Suprapubic skin (tissue), 4 donors: Measurements from ENCODE around the gene RNASEH2B. TPM values are rescaled to one million over a fixed set of nuclear protein-coding genes. Genes with fewer than 3 reads are reported as not detected.

ENCODE experiments used
- DNase-seq, 2 donors: peaks; one replicate each; pipeline ENCODE4 v3.0.0-alpha.2; 2019; ENCODE audit warnings: low spot score in 2 of 2
- H3K27ac ChIP-seq: fragments of 200-600 bp; sonication (generic); one replicate; pipeline ENCODE4 v1.5.1; 2019
- H3K27me3 ChIP-seq: fragments of 200-600 bp; sonication (generic); one replicate; pipeline ENCODE4 v1.5.1; 2019
- H3K36me3 ChIP-seq: fragments of 200-600 bp; sonication (generic); one replicate; pipeline ENCODE4 v1.5.1; 2019
- H3K4me1 ChIP-seq: fragments of 200-600 bp; sonication (generic); one replicate; pipeline ENCODE4 v1.5.1; 2019
- H3K4me3 ChIP-seq: fragments of 200-600 bp; sonication (generic); one replicate; pipeline ENCODE4 v1.5.1; 2019; ENCODE audit warnings: mild to moderate bottlenecking
- H3K9me3 ChIP-seq: fragments of 200-600 bp; sonication (generic); one replicate; pipeline ENCODE4 v1.5.1; 2019
- CTCF ChIP-seq, 2 donors: fragments of 200-600 bp in 1 of 2; fragments of 450-650 bp in 1 of 2; sonication (generic) in 1 of 2; IDR thresholded peaks; one replicate each; pipeline ENCODE4 v1.5.1; 2016 to 2019; ENCODE audit warnings: antibody characterized with exemption in 2 of 2, mild to moderate bottlenecking in 1 of 2, moderate library complexity in 1 of 2
- EP300 ChIP-seq: sonication (generic); formaldehyde crosslinking; IDR thresholded peaks from one replicate; pipeline ENCODE4 v1.6.1; 2017; ENCODE audit warnings: antibody characterized with exemption
- POLR2A ChIP-seq, 2 donors: fragments of 450-650 bp; IDR thresholded peaks; one replicate each; pipeline ENCODE4 v1.6.1; 2017; ENCODE audit warnings: antibody characterized with exemption in 2 of 2, mild to moderate bottlenecking in 2 of 2, moderate library complexity in 2 of 2
- POLR2AphosphoS5 ChIP-seq, 3 donors: sonication (generic); formaldehyde crosslinking; IDR thresholded peaks; one replicate each; pipeline ENCODE4 v1.6.1; 2017; ENCODE audit warnings: antibody characterized with exemption in 3 of 3
- WGBS: methylation state at CpG from one replicate; pipeline ENCODE4 v1.1.5; 2018; 5-methylcytosine and 5-hydroxymethylcytosine counted together
- total RNA-seq, 4 donors: library from RNA; depleted of rRNA; stranded (reverse); fragments of >200 nt; gene quantifications; one replicate each; pipeline ENCODE4 v1.1.0, GENCODE V29; 2016

Gene RNASEH2B
- total RNA-seq, 4 donors from 2014 or later: 11.0 to 39.9 (median 21.7) TPM

- DNase-seq: no peak
- Histone ChIP-seq H3K4me1 (peaks cover 3% of the 10 kb centered on the region), H3K27me3 (no peaks in the 10 kb centered on the region), H3K36me3 (no peaks in the 10 kb centered on the region), H3K9me3 (no peaks in the 10 kb centered on the region), H3K4me3 (no peak overlapping the region), H3K27ac (no peak overlapping the region)
- 92% methylated on average over 1 of the region's 1 CpG for WGBS
- TF ChIP-seq POLR2AphosphoS5 (IDR thresholded peaks at IDR 0.05): no peak
- no peak for TF ChIP-seq CTCF (IDR thresholded peaks at IDR 0.05)
- TF ChIP-seq POLR2A (IDR thresholded peaks at IDR 0.05): no peak
- no peak for TF ChIP-seq EP300
Measured at GRCh38 chr13:50888362-50888761, 21.2 kb upstream of the RNASEH2B start.

DNA sequence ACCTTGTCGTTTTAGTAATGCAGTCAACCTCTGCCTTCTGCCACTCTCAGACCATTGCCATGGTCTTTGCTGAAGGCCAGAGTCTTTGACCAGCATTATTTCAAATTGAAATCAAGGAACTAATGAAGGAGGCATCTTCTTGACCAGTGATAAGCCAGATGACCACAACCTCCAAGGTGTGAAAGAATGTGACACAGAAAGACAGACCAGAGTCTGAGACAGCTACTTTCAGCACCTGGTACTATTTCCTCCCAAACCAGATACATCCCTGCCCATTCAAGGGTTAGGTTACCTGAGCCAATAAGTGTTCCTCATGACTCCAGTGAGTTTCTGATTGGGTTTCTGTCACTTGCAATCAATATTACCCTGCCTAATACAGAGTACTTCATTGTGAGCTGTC lies 20.3 kb upstream of the RNASEH2B start:
- Histone ChIP-seq H3K4me3 (no peak overlapping the region), H3K9me3 (no peaks in the 10 kb centered on the region), H3K36me3 (no peaks in the 10 kb centered on the region), H3K27ac (no peak overlapping the region), H3K27me3 (no peaks in the 10 kb centered on the region), H3K4me1 (peaks cover 3% of the 10 kb centered on the region)
- no peak for TF ChIP-seq POLR2A (IDR thresholded peaks at IDR 0.05)
- no peak for TF ChIP-seq EP300
- TF ChIP-seq CTCF (IDR thresholded peaks at IDR 0.05): no peak
- no peak for TF ChIP-seq POLR2AphosphoS5 (IDR thresholded peaks at IDR 0.05)
- 84% methylated on average over 1 of the region's 1 CpG for WGBS
- no peak for DNase-seq

- Histone ChIP-seq H3K27me3 (no peaks in the 10 kb centered on the region), H3K27ac (no peak overlapping the region), H3K36me3 (no peaks in the 10 kb centered on the region), H3K9me3 (no peaks in the 10 kb centered on the region), H3K4me1 (peaks cover 3% of the 10 kb centered on the region), H3K4me3 (no peak overlapping the region)
- TF ChIP-seq CTCF (IDR thresholded peaks at IDR 0.05) (no peak), EP300 (no peak), POLR2AphosphoS5 (IDR thresholded peaks at IDR 0.05) (no peak), POLR2A (IDR thresholded peaks at IDR 0.05) (no peak)
- no peak for DNase-seq
Measured at GRCh38 chr13:50891206-50891605, 18.4 kb upstream of the RNASEH2B start.

GRCh38 chr13:50892210-50892944 lies 17.2 kb upstream of the RNASEH2B start:
- Histone ChIP-seq H3K27ac (no peak overlapping the region), H3K4me1 (peaks cover 3% of the 10 kb centered on the region), H3K9me3 (no peaks in the 10 kb centered on the region), H3K4me3 (no peak overlapping the region), H3K27me3 (no peaks in the 10 kb centered on the region), H3K36me3 (no peaks in the 10 kb centered on the region)
- WGBS: 67% methylated on average over 7 of the region's 7 CpGs
- TF ChIP-seq EP300 (no peak), POLR2A (IDR thresholded peaks at IDR 0.05) (no peak), CTCF (IDR thresholded peaks at IDR 0.05) (no peak), POLR2AphosphoS5 (IDR thresholded peaks at IDR 0.05) (no peak)
- no peak for DNase-seq

- H3K27me3 ChIP-seq: no peaks in the 10 kb centered on the region
- H3K4me3 ChIP-seq: no peak overlapping the region
- peaks cover 3% of the 10 kb centered on the region for H3K4me1 ChIP-seq
- H3K36me3 ChIP-seq: no peaks in the 10 kb centered on the region
- H3K9me3 ChIP-seq: no peaks in the 10 kb centered on the region
- no peak overlapping the region for H3K27ac ChIP-seq
- no peak for DNase-seq
- TF ChIP-seq CTCF (IDR thresholded peaks at IDR 0.05) (no peak), EP300 (no peak), POLR2AphosphoS5 (IDR thresholded peaks at IDR 0.05) (no peak), POLR2A (IDR thresholded peaks at IDR 0.05) (no peak)
- 45% methylated on average over 4 of the region's 4 CpGs for WGBS
Measured at GRCh38 chr13:50893211-50893852, 16.3 kb upstream of the RNASEH2B start.
